ENCODE data around the gene SPATA33. TPM values are rescaled to one million over a fixed set of nuclear protein-coding genes. Genes with fewer than 3 reads are reported as not detected.
"Not testable (repeated sequence)": the region's sequence is repeated elsewhere in the genome, so short reads cannot be mapped to it uniquely, and the experiment has no call there.

The SPATA33 gene
- total RNA-seq, 4 donors from 2014 or later, result 2.6 to 12.2 (median 5.8) TPM; not detected in 1

GRCh38 chr16:89658221-89658879 is 714 bp downstream of the SPATA33 start:
- H3K27me3 ChIP-seq, result no peaks in the 10 kb centered on the region
- TF ChIP-seq CTCF (IDR thresholded peaks at IDR 0.05), result no peak
- TF ChIP-seq POLR2A (IDR thresholded peaks at IDR 0.05), result no peak
- H3K4me1 ChIP-seq, result peaks cover 0 to 7% of the 10 kb centered on the region in 2 donors
- H3K27ac ChIP-seq, result peak overlapping the region; percentile 30 to 62
- DNase-seq, result no peak
- H3K9me3 ChIP-seq, result no peaks in the 10 kb centered on the region
- no peaks in the 10 kb centered on the region for H3K36me3 ChIP-seq
- intact Hi-C loops (cut with DNase I; ENCODE audit: low total_unique reads), result no loop called here
- H3K4me3 ChIP-seq, result peak overlapping the region; percentile 64 to 84

- DNase-seq, result no peak
- H3K4me1 ChIP-seq, result peaks cover 0 to 7% of the 10 kb centered on the region in 2 donors
- no peaks in the 10 kb centered on the region for H3K36me3 ChIP-seq
- no peak overlapping the region for H3K4me3 ChIP-seq
- no peaks in the 10 kb centered on the region for H3K27me3 ChIP-seq
- no peaks in the 10 kb centered on the region for H3K9me3 ChIP-seq
- no peak overlapping the region for H3K27ac ChIP-seq
- intact Hi-C loops (cut with DNase I; ENCODE audit: low total_unique reads), result no loop called here
- no peak for TF ChIP-seq POLR2A (IDR thresholded peaks at IDR 0.05)
Observed at GRCh38 chr16:89660146-89660545, 2.5 kb downstream of the SPATA33 start.

- intact Hi-C loops (cut with DNase I; ENCODE audit: low total_unique reads), result no loop called here
- Histone ChIP-seq H3K27me3 (no peaks in the 10 kb centered on the region), H3K4me3 (no peak overlapping the region), H3K9me3 (no peaks in the 10 kb centered on the region), H3K27ac (no peak overlapping the region), H3K4me1 (peaks cover 0 to 6% of the 10 kb centered on the region in 2 donors), H3K36me3 (no peaks in the 10 kb centered on the region)
- no peak for TF ChIP-seq POLR2A (IDR thresholded peaks at IDR 0.05)
- no peak for TF ChIP-seq CTCF (IDR thresholded peaks at IDR 0.05)
- no peak for DNase-seq
Observed at GRCh38 chr16:89661215-89661614, 3.6 kb downstream of the SPATA33 start.

- H3K9me3 ChIP-seq; H3K4me1 ChIP-seq; H3K27me3 ChIP-seq; H3K36me3 ChIP-seq; intact Hi-C loops (cut with DNase I; ENCODE audit: low total_unique reads); DNase-seq; H3K27ac ChIP-seq; H3K4me3 ChIP-seq: not testable (repeated sequence)
Observed at GRCh38 chr16:89664238-89664637, 6.6 kb downstream of the SPATA33 start.

GRCh38 chr16:89667000-89667399 is 9.4 kb downstream of the SPATA33 start:
- H3K27me3 ChIP-seq; H3K27ac ChIP-seq; H3K4me3 ChIP-seq; intact Hi-C loops (cut with DNase I; ENCODE audit: low total_unique reads); H3K36me3 ChIP-seq; H3K9me3 ChIP-seq; H3K4me1 ChIP-seq; DNase-seq: not testable (repeated sequence)
- TF ChIP-seq CTCF (IDR thresholded peaks at IDR 0.05), result peak in 1 of 4 experiments; percentile 3

- intact Hi-C loops (cut with DNase I; ENCODE audit: low total_unique reads), result no loop called here
Observed at GRCh38 chr16:89667633-89668032, 10.0 kb downstream of the SPATA33 start.

More at GRCh38 chr16:89667633-89668032, 10.0 kb downstream of the SPATA33 start:
- no peaks in the 10 kb centered on the region for H3K4me1 ChIP-seq
- no peaks in the 10 kb centered on the region for H3K36me3 ChIP-seq
- DNase-seq, result no peak
- H3K9me3 ChIP-seq, result no peaks in the 10 kb centered on the region
- TF ChIP-seq POLR2A (IDR thresholded peaks at IDR 0.05), result no peak
- no peak for TF ChIP-seq CTCF (IDR thresholded peaks at IDR 0.05)
- no peak overlapping the region for H3K4me3 ChIP-seq
- no peak overlapping the region for H3K27ac ChIP-seq
- no peaks in the 10 kb centered on the region for H3K27me3 ChIP-seq

Measured in uterus (tissue), 4 donors.